ENCODE results near the gene KHDRBS2. TPM values are rescaled to one million over a fixed set of nuclear protein-coding genes. Genes with fewer than 3 reads are reported as not detected.

Gene KHDRBS2
- polyA plus RNA-seq, 1 of the 3 experiments (the other 2 are of a cell fraction): not detected

DNA sequence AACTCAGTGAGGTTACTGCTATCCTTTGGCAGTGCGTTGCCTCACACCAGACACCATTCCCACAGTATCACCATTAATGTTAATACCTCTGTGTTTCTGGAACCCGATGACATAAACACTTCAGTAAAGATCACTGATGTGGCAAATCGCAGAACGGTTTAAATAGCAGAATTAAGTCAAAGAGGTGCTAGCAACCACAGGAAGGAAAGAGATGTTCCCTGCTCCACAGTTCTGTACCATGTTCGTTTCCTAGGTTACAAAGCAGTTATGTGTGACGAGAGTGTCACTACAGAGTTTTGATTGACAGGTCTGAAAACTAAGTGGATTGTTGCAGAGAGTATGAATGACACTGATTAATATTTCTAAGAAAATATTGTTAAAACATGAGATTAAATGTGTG lies 272.3 kb downstream of the KHDRBS2 start:
- WGBS (ENCODE audit: low lambda C conversion rate): 14% methylated on average over 6 of the region's 6 CpGs
- Histone ChIP-seq H3K4me3 (ENCODE audit: low read depth in 2 of 2, low read length in 1 of 2) (no peak overlapping the region), H3K9me2 (no peaks in the 10 kb centered on the region), H3K4me2 (no peak overlapping the region), H3F3A (replicated peaks; ENCODE audit: insufficient read depth) (no peaks in the 10 kb centered on the region), H3K9me3 (no peaks in the 10 kb centered on the region), H3K27ac (ENCODE audit: low read depth in 2 of 2, low read length in 1 of 2) (no peak overlapping the region), H4K20me1 (ENCODE audit: insufficient read depth) (no peaks in the 10 kb centered on the region), H2AFZ (ENCODE audit: low read depth) (no peak overlapping the region), H3K4me1 (ENCODE audit: control insufficient read depth in 1 of 2, insufficient read depth in 2 of 2, low read depth in 1 of 2, low read length in 1 of 2) (no peaks in the 10 kb centered on the region), H3K27me3 (ENCODE audit: insufficient read depth) (no peaks in the 10 kb centered on the region), H3K79me2 (ENCODE audit: insufficient read depth) (no peaks in the 10 kb centered on the region), H3K36me3 (replicated peaks in 1 of 2; ENCODE audit: control insufficient read depth in 1 of 2, insufficient read depth in 2 of 2, low read length in 1 of 2) (no peaks in the 10 kb centered on the region), H3K9ac (no peak overlapping the region)
- DNase-seq: no peak
- TF ChIP-seq, protein P1, sequence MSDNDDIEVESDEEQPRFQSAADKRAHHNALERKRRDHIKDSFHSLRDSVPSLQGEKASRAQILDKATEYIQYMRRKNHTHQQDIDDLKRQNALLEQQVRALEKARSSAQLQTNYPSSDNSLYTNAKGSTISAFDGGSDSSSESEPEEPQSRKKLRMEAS (IDR thresholded peaks at IDR 0.05; ENCODE audit: low read depth): no peak
- TF ChIP-seq TEAD4 (IDR thresholded peaks at IDR 0.05; ENCODE audit: borderline replicate concordance, insufficient read depth) (no peak), RFX5 (IDR thresholded peaks at IDR 0.05; ENCODE audit: low read length) (no peak), RCOR1 (IDR thresholded peaks at IDR 0.05; ENCODE audit: low read length) (no peak), JUND (IDR thresholded peaks at IDR 0.05) (no peak), SMC3 (IDR thresholded peaks at IDR 0.05; ENCODE audit: low read depth, low read length) (no peak), TAF1 (IDR thresholded peaks at IDR 0.05; ENCODE audit: borderline replicate concordance, low read depth, low read length) (no peak), FOSL2 (IDR thresholded peaks at IDR 0.05; ENCODE audit: borderline replicate concordance, low read depth) (no peak), RXRA (IDR thresholded peaks at IDR 0.05; ENCODE audit: borderline replicate concordance, low read depth) (no peak), NFIC (IDR thresholded peaks at IDR 0.05; ENCODE audit: borderline replicate concordance) (no peak), FOXM1 (IDR thresholded peaks at IDR 0.05; ENCODE audit: low read depth) (no peak), POLR2AphosphoS5 (IDR thresholded peaks at IDR 0.05; ENCODE audit: low read depth, low read length) (no peak), YY1 (IDR thresholded peaks at IDR 0.05; ENCODE audit: low read depth) (no peak), FOXJ3 (CRISPR knock-in tag; IDR thresholded peaks at IDR 0.05) (no peak), MEF2A (IDR thresholded peaks at IDR 0.05; ENCODE audit: borderline replicate concordance, low read depth) (no peak), TCF12 (IDR thresholded peaks at IDR 0.05) (no peak), EP300 (IDR thresholded peaks at IDR 0.05; ENCODE audit: borderline replicate concordance in 1 of 2, low read depth in 1 of 2, low read length in 1 of 2) (no peak)
- TF ChIP-seq, protein P2, sequence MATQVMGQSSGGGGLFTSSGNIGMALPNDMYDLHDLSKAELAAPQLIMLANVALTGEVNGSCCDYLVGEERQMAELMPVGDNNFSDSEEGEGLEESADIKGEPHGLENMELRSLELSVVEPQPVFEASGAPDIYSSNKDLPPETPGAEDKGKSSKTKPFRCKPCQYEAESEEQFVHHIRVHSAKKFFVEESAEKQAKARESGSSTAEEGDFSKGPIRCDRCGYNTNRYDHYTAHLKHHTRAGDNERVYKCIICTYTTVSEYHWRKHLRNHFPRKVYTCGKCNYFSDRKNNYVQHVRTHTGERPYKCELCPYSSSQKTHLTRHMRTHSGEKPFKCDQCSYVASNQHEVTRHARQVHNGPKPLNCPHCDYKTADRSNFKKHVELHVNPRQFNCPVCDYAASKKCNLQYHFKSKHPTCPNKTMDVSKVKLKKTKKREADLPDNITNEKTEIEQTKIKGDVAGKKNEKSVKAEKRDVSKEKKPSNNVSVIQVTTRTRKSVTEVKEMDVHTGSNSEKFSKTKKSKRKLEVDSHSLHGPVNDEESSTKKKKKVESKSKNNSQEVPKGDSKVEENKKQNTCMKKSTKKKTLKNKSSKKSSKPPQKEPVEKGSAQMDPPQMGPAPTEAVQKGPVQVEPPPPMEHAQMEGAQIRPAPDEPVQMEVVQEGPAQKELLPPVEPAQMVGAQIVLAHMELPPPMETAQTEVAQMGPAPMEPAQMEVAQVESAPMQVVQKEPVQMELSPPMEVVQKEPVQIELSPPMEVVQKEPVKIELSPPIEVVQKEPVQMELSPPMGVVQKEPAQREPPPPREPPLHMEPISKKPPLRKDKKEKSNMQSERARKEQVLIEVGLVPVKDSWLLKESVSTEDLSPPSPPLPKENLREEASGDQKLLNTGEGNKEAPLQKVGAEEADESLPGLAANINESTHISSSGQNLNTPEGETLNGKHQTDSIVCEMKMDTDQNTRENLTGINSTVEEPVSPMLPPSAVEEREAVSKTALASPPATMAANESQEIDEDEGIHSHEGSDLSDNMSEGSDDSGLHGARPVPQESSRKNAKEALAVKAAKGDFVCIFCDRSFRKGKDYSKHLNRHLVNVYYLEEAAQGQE (IDR thresholded peaks at IDR 0.05; ENCODE audit: low read depth, low read length): no peak
- TF ChIP-seq, protein P3, sequence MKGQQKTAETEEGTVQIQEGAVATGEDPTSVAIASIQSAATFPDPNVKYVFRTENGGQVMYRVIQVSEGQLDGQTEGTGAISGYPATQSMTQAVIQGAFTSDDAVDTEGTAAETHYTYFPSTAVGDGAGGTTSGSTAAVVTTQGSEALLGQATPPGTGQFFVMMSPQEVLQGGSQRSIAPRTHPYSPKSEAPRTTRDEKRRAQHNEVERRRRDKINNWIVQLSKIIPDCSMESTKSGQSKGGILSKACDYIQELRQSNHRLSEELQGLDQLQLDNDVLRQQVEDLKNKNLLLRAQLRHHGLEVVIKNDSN (IDR thresholded peaks at IDR 0.05; ENCODE audit: borderline replicate concordance, low read depth): no peak
- TF ChIP-seq, protein P4, sequence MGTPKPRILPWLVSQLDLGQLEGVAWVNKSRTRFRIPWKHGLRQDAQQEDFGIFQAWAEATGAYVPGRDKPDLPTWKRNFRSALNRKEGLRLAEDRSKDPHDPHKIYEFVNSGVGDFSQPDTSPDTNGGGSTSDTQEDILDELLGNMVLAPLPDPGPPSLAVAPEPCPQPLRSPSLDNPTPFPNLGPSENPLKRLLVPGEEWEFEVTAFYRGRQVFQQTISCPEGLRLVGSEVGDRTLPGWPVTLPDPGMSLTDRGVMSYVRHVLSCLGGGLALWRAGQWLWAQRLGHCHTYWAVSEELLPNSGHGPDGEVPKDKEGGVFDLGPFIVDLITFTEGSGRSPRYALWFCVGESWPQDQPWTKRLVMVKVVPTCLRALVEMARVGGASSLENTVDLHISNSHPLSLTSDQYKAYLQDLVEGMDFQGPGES (IDR thresholded peaks at IDR 0.05; ENCODE audit: low read depth, low read length): no peak
- POLR2A ChIA-PET: no interaction called here
- CTCF ChIA-PET: no interaction called here

Data from SK-N-SH (cell line).